GM10266 (cell line): ENCODE results near the gene LRRC27.

Experiments used
- DNase-seq: peaks from one replicate; pipeline ENCODE4 v3.0.0; 2012; ENCODE audit errors: extremely low spot score
- TF ChIP-seq, protein P1 (sequence below): IDR thresholded peaks from 2 replicates; pipeline ENCODE4 v1.5.1; 2012; ENCODE audit warnings: mild to moderate bottlenecking, low read depth; ENCODE audit not compliant: control insufficient read depth, insufficient read depth; ENCODE audit errors: missing control alignments

Gene LRRC27

DNA sequence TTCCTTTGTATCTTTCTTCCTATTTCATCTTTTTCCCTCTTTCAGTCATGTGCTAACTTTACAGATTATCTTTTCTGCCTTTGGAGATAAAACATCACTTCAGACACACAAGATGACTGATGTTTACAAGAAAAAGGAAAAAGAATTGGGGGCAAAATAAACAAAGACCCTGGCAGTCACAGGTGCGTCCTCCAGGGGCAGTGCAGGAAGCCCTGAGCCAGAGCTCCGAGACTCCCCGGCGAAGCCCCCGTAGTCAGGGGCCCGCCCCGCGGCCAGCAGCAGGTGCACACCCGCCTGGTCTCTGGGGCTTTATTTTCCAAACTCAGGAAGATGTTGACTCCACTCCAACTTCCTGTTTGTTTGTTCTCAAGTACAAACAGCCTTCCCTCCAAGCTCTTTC lies 34.5 kb upstream of the LRRC27 start:
- no peak for DNase-seq
- TF ChIP-seq, protein P1, sequence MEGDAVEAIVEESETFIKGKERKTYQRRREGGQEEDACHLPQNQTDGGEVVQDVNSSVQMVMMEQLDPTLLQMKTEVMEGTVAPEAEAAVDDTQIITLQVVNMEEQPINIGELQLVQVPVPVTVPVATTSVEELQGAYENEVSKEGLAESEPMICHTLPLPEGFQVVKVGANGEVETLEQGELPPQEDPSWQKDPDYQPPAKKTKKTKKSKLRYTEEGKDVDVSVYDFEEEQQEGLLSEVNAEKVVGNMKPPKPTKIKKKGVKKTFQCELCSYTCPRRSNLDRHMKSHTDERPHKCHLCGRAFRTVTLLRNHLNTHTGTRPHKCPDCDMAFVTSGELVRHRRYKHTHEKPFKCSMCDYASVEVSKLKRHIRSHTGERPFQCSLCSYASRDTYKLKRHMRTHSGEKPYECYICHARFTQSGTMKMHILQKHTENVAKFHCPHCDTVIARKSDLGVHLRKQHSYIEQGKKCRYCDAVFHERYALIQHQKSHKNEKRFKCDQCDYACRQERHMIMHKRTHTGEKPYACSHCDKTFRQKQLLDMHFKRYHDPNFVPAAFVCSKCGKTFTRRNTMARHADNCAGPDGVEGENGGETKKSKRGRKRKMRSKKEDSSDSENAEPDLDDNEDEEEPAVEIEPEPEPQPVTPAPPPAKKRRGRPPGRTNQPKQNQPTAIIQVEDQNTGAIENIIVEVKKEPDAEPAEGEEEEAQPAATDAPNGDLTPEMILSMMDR = no peak

DNA sequence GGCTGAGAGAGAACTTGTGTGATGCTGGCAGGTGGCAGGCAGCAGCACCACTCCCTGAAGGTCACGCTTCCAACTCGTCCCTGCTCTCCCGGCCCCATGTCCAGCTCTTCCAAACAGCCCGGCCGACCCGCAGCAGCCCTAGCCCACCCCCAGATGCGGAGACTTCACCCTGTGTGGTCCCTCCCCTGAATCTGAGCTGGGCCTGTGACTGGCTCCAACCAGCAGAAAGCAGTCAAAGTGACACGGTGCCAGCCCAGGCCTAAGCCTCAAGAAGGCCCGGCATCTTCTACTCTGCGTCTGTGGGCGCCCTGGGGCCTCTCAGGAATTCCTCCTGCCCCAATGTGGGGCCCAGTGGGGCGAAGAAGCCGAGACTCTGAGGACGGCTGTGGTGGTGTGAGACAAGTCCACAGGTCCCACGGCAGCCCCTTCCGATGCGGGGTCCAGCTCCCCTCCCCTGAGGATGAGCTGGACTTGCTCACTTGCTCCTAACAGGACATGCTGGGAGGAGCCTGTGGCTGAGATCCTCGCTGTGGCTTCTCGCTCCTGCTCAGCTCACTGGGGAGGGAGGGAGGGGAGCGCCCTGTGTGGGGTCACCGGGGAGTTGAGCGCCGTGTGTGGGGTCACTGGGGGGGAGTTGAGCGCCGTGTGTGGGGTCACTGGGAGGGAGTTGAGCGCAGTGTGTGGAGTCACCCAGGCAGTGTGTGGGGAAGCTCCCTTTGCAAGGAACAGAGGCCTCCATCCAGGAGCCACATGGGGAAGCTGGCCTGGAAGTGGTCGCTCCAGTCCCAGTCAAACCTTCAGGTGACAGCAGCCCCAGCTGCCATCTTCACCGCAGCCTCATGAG lies 33.7 kb upstream of the LRRC27 start:
- no peak for DNase-seq
- TF ChIP-seq, protein P1 = no peak

DNA sequence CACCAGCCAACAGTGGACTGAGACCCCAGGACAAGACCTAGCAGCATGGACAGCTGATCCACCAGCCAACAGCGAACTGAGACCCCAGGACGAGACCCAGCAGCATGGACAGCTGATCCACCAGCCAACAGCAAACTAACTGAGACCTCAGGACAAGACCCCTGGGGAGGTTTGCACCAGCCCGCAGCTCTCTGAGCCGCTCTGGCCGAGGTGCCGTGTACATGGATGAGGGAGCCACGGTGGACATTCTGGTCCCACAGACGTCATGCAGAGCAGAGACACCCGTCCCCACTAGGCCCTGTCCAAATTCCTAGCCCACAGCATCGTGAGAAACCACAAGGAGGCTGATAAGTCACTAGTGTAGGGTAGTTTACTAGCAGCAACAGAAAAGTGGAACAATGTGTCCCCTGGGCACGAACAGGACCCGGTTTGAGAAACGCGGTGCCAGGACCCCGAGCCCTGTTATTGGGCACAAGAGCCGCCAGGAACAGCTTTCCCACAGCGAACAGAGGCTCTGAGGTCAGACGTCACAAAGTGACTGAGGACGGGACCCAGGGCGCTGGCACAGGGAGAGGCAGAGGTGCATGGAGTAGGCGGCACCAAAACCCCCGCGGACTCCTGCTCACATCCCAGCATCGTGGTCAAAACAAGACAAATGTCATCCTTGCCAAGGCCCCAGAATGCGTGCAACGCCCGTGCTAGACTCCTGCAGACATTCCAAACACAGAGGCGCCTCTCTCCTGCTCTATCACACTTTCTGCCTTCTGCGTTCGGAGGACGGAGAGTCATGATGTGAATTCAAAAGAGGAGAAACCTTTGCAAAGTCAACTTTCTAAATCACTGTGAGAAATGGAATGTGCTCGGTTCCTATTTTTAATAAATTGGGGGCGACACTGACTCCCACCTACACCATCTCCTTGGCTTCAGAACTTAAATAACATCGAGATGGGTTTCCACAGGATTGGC lies 32.3 kb upstream of the LRRC27 start:
- TF ChIP-seq, protein P1 = no peak
- DNase-seq = no peak

DNA sequence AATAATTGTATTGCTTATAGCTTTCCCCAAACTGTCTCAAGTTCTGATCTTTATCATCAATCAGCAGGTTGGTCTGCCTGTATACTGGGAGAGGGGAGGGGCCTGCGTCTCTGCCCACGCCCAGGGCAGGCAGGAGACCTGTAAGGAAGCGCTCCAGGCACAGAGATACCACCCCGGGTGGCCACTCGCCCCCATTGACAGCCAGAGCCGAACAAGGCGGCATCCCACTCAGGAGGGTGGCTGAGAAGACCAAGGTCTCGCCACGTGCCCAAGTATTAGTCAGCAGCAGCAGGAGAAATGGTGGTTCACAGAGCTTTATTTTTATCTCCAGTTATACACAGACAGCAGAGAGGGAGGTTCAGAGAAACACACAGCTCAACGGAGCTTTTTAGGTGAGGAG lies 31.4 kb upstream of the LRRC27 start:
- no peak for DNase-seq
- TF ChIP-seq, protein P1 = no peak

DNA sequence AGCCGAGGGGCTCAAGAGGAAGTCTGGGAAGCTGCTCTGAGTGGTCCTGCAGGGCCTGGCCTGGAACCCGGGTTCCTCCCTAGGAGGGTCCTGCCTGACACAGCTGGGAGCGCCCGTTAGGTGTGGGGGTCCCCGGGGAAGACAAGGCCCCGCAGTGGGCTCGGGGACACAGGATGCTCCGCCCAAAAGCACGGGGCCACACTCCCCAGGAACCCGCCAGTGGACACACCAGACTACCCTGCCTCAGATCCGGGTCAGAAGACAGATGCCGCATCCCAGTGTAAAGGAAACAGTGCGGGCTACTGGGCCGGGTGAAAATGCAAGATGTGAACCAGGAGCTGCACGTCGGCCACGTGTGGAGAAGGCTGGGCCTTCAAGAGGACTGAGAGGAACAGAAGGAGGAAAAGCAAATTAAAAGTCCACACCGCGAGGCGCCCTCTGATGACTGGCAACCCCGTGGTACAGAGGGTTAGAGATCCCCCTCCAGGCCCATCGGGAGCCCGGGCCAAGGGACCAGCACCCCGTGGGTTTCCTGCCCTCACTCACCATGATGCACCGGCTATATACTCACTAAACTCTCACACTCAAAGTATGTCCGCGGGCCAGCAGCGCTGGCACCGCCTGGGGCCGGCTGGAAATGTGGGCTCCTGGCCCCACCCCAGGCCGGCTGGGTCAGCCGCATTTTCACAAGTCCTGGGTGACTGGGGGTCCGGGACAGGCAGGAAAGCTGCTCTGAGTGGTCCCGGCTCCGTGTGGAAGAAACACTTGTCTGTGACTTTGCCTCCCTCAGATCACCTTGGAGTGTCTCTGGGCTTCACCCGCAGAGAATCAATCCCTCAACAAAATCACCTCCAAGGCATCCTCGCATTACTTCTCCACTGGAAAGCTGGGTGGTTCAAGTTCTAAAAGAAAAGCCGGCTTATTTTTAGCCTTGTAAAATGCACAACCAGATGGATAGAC lies 30.3 kb upstream of the LRRC27 start:
- DNase-seq = no peak
- TF ChIP-seq, protein P1 = no peak

DNA sequence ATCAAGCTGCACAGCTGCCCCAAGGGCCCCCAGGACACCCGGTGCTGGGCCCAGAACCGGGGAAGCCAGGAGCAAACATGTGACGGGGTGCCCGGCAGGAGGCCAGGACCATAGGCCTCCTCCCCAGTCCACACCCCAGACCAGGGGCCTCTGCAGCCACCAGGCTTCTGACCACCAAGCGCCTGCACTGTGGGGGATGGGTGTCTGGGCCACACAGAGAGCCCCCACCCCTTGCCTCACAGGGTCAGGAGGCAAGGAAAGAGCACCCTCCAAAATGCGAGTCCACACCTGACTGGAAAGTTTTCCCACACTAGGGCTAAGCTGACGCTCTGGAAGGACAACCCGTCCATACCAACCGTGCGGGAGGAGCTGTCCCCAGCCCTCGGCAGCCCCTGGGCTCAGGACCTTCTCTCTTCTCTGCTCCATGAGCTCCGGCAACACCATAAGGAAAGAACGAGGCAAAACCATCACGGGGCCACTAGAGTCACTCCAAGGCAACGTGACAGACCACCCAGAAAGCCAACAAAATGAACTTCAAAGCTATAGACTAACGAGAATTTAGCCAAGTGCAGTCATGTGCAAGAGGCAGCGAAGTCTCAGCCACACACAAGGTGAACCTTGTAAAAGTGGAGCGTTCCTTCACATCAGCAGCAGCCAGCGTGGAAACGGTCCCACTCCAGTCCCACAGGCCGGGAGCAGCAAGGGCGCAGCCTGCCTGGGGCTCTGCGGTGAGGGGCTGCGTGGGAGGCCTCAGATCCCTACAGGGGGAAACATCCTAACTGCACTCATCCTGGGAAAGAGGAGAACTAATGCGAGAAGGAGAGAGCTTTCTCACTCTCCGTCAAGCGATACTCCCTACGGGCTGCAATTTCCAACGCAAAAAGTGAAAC lies 29.3 kb upstream of the LRRC27 start:
- TF ChIP-seq, protein P1 = no peak
- DNase-seq = no peak
